HepG2 (cell line): ENCODE data around the gene TRABD. TPM values are rescaled to one million over a fixed set of nuclear protein-coding genes. Genes with fewer than 3 reads are reported as not detected.

Experiments used
- ATM ChIP-seq: fragments of 450-650 bp; IDR thresholded peaks from 2 replicates; pipeline ENCODE4 v1.7.1; 2017; ENCODE audit warnings: mild to moderate bottlenecking, borderline replicate concordance
- FOXA1 ChIP-seq, 2 experiments: fragments of 450-650 bp in 1 of 2; sonication (generic) in 1 of 2; formaldehyde crosslinking in 1 of 2; IDR thresholded peaks; 2 replicates each; pipeline versions ENCODE4 v1.4.0 to v1.6.1; 2016 to 2020; ENCODE audit warnings: missing genetic modification reagents in 1 of 2
- HMGXB3 ChIP-seq: sonication (generic); formaldehyde crosslinking; IDR thresholded peaks from 2 replicates; pipeline ENCODE4 v1.4.0; 2020; ENCODE audit warnings: missing genetic modification reagents, borderline replicate concordance
- IRX3 ChIP-seq: sonication (generic); formaldehyde crosslinking; IDR thresholded peaks from 2 replicates; pipeline ENCODE4 v1.8.1; 2023; ENCODE audit warnings: mild to moderate bottlenecking, low read depth, missing genetic modification reagents, borderline replicate concordance
- KAT7 ChIP-seq: IDR thresholded peaks from 2 replicates; pipeline ENCODE4 v1.6.1; 2018; ENCODE audit warnings: borderline replicate concordance, missing compliant biosample characterization
- KDM1A ChIP-seq: IDR thresholded peaks from 2 replicates; pipeline ENCODE4 v1.6.1; 2016; ENCODE audit warnings: missing compliant biosample characterization
- KDM5B ChIP-seq: sonication (generic); formaldehyde crosslinking; IDR thresholded peaks from 2 replicates; pipeline ENCODE4 v1.4.0; 2020; ENCODE audit warnings: missing genetic modification reagents, mild to moderate bottlenecking, borderline replicate concordance
- RAD21 ChIP-seq: fragments of 450-650 bp; formaldehyde crosslinking; IDR thresholded peaks from 2 replicates; pipeline ENCODE4 v1.5.0; 2020; ENCODE audit warnings: mild to moderate bottlenecking
- YEATS2 ChIP-seq: sonication (generic); formaldehyde crosslinking; IDR thresholded peaks from 2 replicates; pipeline ENCODE4 v1.4.0; 2020; ENCODE audit warnings: missing genetic modification reagents, borderline replicate concordance
- ZFX ChIP-seq: sonication (generic); formaldehyde crosslinking; IDR thresholded peaks from 2 replicates; pipeline ENCODE4 v1.4.0; 2020; ENCODE audit warnings: mild to moderate bottlenecking, low read depth, missing genetic modification reagents, moderate library complexity
- ZNF614 ChIP-seq: IDR thresholded peaks from 2 replicates; pipeline ENCODE4 v1.6.1; 2018; ENCODE audit warnings: missing biosample characterization, missing genetic modification reagents, inconsistent platforms, borderline replicate concordance
- ZNF891 ChIP-seq: sonication (generic); formaldehyde crosslinking; IDR thresholded peaks from 2 replicates; pipeline ENCODE4 v1.5.0; 2020; ENCODE audit warnings: mild to moderate bottlenecking, missing genetic modification reagents
- polyA plus RNA-seq, 8 experiments: library from polyadenylated mRNA; depleted of rRNA in 3 of 8; stranded (reverse) in 7 of 8; unstranded in 1 of 8; fragments of >200 nt; fragmentation: Illumina TruSeq in 4 of 8; extraction: Trizol in 4 of 8; gene quantifications; 2 replicates each; pipeline versions ENCODE4 v1.2.1 to v1.2.3, GENCODE V29; 2011 to 2016; ENCODE audit warnings: low read depth in 4 of 8, missing spikeins in 1 of 8, mixed read lengths in 1 of 8; ENCODE audit not compliant: insufficient read depth in 1 of 8
- total RNA-seq, 5 experiments: library from RNA; depleted of rRNA; stranded (reverse); fragments of >200 nt; fragmentation: Illumina TruSeq; extraction: Trizol; gene quantifications; 2 replicates each; pipeline ENCODE4 v1.2.3, GENCODE V29; 2016; ENCODE audit warnings: low read depth in 1 of 5
- TF ChIP-seq, protein P1 (sequence below): sonication (generic); formaldehyde crosslinking; IDR thresholded peaks from 2 replicates; pipeline ENCODE4 v1.5.1; 2020; ENCODE audit warnings: mild to moderate bottlenecking, missing genetic modification reagents, borderline replicate concordance
- TF ChIP-seq, protein P2 (sequence below): sonication (generic); formaldehyde crosslinking; IDR thresholded peaks from 2 replicates; pipeline ENCODE4 v1.4.0; 2020; ENCODE audit warnings: missing genetic modification reagents
- TF ChIP-seq, protein P3 (sequence below): sonication (generic); formaldehyde crosslinking; IDR thresholded peaks from 2 replicates; pipeline ENCODE4 v1.5.0; 2020; ENCODE audit warnings: missing genetic modification reagents
- TF ChIP-seq, protein P4 (sequence below): sonication (generic); formaldehyde crosslinking; IDR thresholded peaks from 2 replicates; pipeline ENCODE4 v1.5.0; 2020; ENCODE audit warnings: missing genetic modification reagents

The TRABD gene
- total and polyA plus RNA-seq, 2 of the 13 experiments (the other 11 are each of a cell fraction or from before 2014, with no cell fraction given): 21.5 to 28.9 TPM

DNA sequence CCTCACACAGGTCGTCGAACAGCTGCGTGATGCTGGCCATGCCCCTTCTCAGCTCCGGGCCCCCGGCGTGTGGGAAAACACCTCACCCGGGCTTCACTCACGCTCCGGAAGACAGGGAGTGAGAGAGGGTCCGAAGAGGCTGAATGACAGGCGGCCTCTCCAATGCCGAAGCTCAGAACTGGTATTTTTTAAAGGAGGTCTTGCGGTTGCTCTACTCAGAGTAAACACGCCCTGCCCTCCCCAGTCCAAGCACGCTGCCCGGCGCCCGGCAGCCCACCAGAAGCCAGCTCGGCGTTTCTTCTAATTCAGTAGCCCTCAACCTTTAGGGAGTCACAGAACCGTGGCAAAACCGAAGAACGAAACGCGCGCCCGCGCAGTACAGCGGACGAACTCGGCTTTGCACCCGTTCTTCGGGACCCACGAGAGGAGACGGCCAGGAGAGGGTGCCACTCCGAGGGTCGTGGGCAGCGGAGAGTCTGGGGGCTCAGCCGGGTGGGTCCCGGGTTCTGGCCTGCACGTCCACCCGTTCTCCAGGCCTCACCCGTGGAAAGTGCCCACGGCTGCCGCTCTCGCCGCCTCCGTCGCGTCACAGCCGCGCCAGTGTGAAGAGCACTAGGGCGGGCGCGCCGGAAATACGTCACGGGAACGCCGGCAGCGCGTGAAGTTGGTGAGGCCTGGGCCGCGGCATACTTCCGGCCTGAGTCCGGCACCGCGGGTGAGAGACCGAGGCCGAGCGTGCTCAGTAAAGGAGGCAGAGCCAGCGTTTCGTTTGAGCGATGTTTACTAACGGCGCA, 58.9 kb downstream of the TRABD start, which contains the start of gene TUBGCP6 (continued):
- TF ChIP-seq RAD21 (CRISPR knock-in tag) (peak; percentile 39; the same call in 1 of the 2 replicates), KDM1A (CRISPR knock-in tag) (no peak), ZNF614 (CRISPR knock-in tag) (peak; percentile 79; the same call in 1 of the 2 replicates), ATM (no peak), KAT7 (CRISPR knock-in tag) (peak; percentile 93; the same call in 1 of the 2 replicates), YEATS2 (CRISPR knock-in tag) (peak; percentile 97), FOXA1 (IDR thresholded peaks at IDR 0.05) (no peak), FOXA1 (CRISPR knock-in tag; IDR thresholded peaks at IDR 0.05) (peak; percentile 67), KDM5B (CRISPR knock-in tag) (peak; percentile 89; the same call in 1 of the 2 replicates), HMGXB3 (peak; percentile 72; the same call in 1 of the 2 replicates), ZFX (CRISPR knock-in tag) (peak; percentile 98), ZNF891 (CRISPR knock-in tag) (peak; percentile 69; the same call in 1 of the 2 replicates), IRX3 (CRISPR knock-in tag) (0 out of 2 replicates have a peak, but pooled peaks have one; percentile 62)
- TF ChIP-seq, protein P1, sequence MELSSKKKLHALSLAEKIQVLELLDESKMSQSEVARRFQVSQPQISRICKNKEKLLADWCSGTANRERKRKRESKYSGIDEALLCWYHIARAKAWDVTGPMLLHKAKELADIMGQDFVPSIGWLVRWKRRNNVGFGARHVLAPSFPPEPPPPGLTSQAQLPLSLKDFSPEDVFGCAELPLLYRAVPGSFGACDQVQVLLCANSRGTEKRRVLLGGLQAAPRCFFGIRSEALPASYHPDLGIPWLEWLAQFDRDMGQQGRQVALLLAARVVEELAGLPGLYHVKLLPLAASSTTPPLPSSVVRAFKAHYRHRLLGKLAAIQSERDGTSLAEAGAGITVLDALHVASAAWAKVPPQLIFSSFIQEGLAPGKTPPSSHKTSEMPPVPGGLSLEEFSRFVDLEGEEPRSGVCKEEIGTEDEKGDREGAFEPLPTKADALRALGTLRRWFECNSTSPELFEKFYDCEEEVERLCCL (CRISPR knock-in tag): peak; percentile 58; the same call in 1 of the 2 replicates
- TF ChIP-seq, protein P2, sequence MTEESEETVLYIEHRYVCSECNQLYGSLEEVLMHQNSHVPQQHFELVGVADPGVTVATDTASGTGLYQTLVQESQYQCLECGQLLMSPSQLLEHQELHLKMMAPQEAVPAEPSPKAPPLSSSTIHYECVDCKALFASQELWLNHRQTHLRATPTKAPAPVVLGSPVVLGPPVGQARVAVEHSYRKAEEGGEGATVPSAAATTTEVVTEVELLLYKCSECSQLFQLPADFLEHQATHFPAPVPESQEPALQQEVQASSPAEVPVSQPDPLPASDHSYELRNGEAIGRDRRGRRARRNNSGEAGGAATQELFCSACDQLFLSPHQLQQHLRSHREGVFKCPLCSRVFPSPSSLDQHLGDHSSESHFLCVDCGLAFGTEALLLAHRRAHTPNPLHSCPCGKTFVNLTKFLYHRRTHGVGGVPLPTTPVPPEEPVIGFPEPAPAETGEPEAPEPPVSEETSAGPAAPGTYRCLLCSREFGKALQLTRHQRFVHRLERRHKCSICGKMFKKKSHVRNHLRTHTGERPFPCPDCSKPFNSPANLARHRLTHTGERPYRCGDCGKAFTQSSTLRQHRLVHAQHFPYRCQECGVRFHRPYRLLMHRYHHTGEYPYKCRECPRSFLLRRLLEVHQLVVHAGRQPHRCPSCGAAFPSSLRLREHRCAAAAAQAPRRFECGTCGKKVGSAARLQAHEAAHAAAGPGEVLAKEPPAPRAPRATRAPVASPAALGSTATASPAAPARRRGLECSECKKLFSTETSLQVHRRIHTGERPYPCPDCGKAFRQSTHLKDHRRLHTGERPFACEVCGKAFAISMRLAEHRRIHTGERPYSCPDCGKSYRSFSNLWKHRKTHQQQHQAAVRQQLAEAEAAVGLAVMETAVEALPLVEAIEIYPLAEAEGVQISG (CRISPR knock-in tag): peak; percentile 96
- TF ChIP-seq, protein P3, sequence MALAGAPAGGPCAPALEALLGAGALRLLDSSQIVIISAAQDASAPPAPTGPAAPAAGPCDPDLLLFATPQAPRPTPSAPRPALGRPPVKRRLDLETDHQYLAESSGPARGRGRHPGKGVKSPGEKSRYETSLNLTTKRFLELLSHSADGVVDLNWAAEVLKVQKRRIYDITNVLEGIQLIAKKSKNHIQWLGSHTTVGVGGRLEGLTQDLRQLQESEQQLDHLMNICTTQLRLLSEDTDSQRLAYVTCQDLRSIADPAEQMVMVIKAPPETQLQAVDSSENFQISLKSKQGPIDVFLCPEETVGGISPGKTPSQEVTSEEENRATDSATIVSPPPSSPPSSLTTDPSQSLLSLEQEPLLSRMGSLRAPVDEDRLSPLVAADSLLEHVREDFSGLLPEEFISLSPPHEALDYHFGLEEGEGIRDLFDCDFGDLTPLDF: no peak
- TF ChIP-seq, protein P4, sequence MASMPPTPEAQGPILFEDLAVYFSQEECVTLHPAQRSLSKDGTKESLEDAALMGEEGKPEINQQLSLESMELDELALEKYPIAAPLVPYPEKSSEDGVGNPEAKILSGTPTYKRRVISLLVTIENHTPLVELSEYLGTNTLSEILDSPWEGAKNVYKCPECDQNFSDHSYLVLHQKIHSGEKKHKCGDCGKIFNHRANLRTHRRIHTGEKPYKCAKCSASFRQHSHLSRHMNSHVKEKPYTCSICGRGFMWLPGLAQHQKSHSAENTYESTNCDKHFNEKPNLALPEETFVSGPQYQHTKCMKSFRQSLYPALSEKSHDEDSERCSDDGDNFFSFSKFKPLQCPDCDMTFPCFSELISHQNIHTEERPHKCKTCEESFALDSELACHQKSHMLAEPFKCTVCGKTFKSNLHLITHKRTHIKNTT: no peak
